HuH-7.5 (cell line): ENCODE results near the gene KCNE3.

ENCODE experiments used
- DNase-seq: peaks from one replicate; pipeline ENCODE4 v3.0.0; 2011; ENCODE audit warnings: low spot score

KCNE3 gene

DNA sequence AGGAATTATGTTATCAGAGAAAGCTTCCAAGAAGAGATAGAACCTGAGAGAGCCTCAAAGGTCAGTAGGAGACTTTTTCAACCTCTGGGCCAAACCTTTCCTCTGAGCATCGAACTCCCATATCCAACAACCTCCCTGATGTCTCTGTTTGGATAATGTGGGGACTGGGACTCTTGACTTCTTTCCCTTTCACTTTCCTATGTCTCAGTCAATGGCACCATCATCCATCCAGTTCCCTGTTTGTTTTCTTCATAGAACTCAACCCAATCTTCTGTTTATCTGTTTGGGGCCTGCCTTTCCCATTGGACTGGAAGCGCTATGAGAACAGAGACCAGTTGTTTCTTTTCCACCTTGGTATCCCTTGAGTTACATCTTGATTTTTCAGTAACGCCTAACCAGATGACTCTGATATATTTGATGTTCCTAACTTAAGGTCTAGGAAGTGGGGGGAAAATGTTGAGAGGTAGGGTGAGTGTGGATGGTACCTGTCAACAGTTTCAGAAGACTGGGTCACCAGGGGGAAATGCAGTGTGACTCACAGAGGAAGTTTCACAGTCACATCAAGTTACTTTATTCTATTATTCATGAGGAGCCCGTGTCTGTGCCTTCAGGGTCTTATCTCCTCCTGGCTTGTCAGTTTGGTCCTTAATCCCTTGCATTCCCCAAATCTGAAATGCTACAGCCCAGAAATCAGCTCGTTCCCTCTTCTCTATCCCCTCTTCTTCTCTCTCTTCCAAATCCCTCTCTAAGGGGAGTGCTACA lies 4.5 kb upstream of the KCNE3 start:
- no peak for DNase-seq

DNA sequence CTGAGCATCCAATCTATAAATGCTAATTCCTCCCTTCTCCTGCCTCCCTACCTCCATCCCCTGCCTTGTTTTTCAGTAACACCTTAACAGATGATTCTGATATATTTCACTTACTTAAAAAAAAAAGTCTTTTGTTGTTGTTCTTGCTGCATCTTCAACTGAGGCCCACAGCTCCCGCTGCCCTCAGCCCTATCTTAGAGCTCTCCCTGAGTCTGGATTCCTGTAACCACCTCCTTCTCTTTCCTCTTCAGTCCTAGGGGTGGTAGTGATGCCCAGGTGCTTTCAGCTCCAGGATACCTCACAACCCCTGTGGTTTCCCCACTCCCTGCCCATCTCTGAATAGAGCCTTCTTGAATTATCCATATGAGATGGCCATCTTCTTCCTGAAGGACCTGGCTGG lies 3.7 kb upstream of the KCNE3 start:
- DNase-seq, result no peak

DNA sequence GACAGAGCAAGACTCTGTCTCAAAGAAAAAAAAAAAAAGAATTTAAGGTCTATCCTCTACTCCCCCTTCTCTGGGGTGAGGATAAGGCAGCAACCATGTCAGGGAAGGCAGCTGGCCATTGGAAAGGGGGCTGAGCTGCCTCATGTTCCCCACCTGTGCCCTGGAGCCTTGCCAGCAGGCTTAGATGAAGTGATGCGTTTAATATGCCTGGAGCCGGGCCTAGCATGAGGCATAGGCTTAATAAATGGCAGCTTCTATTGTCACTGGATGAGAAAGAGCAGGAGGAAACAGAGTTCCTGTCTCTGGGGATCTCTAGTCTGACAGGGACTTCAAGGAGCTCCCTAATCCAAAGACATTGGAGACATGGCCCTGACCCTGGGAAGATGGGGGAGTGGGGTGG lies 3.2 kb upstream of the KCNE3 start:
- DNase-seq, result no peak

DNA sequence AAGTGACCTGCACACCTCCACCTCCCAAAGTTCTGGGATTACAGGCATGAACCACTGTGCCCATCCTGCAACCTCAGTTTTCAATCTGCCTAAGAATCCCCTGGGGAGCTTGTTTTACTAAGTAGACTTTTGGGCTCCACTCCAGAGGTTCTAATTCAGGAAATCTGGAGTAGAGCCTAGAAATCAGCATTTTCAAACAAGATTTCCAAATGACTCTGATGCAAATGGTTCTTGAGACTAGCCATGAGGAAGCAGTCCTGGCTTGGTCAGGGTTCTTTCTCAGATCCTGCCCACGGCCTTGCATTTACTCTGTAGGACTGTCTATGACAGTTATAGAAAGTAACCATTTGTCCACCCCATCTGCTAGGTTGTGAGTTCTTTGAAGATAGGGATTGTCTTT lies 1.6 kb upstream of the KCNE3 start:
- no peak for DNase-seq

DNA sequence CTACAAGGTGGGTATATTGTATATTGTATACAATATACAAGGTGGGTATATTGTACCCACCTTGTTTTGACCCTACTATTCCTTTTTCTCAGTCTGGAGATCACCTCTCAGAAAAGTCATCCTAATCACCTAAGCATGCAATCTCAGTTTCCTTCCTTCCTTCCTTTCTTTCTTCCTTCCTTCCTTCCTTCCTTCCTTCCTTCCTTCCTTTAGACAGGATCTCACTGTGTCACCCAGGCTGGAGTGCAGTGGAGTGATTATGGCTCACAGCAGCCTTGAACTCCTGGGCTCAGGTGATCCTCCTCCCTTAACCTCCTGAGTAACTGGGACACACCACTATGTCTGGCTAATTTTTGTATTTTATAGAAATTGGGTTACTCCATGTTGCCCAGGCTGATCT lies 1.2 kb upstream of the KCNE3 start:
- DNase-seq, result no peak

DNA sequence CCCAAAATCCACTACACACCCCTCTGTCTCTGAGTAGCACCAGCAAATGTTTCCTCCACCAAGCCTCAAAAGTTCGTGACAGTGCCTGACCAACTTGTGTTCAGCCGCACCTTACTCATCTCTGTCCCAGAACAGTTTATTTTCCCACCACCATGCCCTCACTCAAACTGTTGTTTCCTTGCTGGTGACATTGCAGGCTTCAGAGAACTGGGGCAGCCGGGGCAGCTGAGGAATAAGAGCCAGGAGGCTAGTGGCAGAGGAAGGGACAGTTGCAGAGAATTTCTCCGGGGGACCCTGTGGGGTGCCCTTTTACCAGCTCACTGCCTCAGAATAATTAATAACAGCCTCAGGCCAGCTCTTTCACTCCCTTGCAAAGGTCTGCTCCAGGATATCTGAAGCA lies 709 bp upstream of the KCNE3 start:
- DNase-seq, result no peak

DNA sequence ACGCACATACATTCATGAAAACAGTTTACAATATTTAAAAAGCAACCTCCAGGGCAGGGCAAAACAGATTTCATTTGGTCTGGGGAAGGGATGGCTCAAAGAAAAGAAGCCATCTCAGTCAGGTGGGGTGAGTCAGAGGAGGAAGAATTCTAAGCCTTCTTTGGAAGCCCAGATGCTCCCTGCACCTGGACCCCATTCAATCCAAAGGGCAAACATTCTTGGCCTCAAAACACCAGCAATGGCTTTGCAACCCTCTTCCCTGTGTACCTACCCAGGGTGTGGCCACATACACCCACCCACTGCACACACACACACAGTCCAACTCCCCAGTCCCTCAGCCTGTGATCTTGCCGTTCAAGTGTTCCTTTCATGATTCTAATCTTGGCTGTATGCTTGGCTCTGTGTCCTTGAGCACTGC lies 2.0 kb downstream of the KCNE3 start:
- peak; percentile 26 for DNase-seq

DNA sequence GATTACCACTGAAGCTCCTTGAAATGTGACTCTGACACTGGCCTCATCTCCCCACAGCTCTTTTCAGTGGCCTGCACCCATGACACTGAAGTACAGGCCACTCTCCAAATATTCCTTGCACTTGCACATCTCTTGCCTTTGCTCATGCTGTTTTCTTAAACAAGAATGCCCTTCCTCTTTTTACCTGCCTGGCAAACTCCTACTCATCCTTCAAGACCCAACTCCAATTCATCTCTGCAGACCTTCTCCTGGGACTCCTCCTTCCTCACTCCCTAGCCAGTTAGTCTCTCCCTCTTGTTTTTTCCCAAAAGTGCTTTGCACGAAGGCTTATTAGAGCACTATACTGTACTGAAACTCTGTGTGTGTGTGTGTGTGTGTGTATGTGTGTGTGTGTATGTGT lies 2.6 kb downstream of the KCNE3 start:
- DNase-seq, result no peak

DNA sequence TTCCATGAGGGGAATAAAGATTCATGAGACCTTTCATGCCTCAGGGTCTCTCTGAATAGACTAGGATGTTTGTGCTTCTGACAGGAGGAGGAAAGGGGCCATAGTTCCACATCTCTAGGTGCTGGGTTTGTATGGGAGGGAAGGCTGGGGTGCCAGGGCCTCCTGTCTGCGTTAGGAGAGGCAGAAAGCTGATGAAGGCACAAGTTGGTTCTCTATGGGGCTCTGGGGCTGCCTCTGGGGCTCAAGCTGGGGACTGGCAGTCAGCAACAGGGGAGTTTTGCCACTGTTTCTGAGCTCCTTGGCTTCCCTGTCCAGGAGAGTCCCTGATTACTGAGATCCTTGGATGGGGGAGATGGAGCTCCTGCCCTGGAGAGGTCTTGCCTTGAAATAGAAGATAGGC lies 4.1 kb downstream of the KCNE3 start:
- no peak for DNase-seq

DNA sequence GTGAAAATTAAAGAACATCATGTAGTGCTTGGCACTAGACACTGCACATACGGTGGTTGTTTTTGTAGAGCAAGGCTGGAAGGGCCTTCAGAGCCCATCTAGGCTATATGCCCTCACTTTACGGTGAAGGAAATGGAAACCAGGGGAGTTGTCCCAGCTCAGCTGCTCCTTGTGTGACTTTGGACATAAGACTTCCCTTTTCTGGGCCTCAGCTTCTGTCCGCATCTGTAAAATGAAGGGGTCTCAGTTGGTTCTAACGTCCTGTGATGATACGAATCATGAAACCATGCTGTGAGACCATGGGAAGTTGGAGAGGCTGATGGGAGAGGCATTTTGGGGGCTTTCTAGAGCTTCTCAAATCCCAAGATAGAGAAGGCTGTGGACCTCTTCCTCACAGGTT lies 4.7 kb downstream of the KCNE3 start:
- no peak for DNase-seq

DNA sequence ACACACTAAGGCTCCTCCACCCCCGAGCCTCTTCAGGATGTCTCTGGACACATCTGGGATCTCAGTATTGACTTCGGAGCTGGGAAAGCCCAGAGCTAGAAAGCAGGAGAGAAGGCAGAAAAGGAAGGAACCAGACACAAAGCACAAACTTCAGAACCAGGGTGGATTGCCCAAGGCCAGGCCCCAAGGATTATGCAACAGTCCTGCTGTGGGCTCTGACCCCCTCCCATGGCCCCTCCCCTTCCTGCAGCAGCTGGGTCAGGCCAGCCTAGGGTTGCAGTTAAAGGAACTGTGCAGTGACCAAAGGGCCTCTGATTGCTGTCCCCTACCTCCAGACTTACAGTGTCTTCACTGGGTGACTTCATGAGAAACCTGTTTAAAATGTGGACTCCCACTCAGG lies 5.3 kb downstream of the KCNE3 start:
- peak; percentile 68 for DNase-seq

DNA sequence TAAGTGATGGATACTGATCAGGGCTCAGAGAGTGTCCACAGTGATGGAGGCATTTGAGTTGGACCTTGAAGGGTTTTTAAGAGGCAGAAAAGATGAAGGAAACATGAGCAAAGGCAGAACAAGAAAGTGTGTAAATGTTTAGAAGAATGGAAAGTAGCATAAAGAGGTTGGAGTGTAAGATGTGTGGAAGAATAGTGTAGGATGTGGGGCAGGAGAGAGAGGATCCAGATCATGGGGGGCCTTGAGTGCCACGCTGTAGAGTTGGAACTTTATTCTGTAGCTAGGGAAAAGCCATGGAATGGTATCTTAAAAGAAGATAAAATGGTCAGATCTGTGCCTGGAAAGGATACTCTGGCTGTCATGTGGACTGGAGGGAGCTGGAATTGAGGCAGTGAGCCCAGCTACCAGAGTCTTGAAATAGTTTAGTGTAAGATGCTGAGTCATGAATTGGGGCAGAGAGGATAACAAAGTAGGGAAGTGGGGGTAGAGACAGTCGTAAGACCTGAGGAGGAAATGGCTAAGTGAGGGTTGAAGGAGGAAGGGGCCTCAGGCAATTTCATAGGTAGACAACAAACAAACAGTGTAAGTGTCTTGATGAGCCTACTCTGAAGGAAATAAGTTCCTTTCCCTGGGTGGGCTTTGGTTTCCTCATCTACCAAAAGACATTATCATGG lies 6.7 kb downstream of the KCNE3 start:
- DNase-seq, result no peak

DNA sequence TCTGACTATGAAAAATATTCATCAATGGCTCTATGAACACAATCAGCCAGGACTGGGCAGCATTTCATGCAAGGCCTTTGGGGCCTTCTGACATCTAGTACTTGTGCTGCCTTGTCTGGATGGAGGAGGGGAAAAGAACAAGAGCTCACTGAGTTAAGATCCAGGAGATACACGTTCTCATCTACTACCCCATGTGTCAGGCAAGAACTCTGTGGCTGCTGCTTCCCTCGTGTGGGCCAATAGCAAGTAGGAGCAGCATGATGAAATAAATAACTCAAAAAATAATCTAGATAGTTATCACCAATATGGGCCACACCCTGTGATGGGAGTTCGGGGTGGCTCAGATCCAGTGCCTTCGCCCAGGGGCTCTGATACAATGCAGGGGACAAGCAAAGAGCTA lies 7.3 kb downstream of the KCNE3 start:
- no peak for DNase-seq

DNA sequence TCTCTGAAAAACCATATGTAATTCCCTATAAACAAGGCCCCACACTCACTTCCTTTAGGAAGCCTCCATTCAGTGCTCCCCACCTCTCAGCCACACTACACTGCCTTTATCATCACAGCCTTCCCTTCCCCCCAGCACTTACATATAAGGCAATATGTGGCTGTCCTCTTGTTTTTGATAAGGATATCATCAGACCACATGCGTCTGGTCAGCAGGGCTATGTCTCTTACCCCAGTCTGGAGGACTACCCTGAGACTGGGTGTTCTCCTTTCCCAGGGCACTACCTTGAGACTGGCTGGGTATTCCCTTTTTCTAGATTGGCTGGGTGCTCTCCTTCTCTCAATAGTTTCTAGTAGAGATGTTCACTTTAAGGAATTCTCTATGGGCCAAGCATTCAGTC lies 7.8 kb downstream of the KCNE3 start:
- no peak for DNase-seq

DNA sequence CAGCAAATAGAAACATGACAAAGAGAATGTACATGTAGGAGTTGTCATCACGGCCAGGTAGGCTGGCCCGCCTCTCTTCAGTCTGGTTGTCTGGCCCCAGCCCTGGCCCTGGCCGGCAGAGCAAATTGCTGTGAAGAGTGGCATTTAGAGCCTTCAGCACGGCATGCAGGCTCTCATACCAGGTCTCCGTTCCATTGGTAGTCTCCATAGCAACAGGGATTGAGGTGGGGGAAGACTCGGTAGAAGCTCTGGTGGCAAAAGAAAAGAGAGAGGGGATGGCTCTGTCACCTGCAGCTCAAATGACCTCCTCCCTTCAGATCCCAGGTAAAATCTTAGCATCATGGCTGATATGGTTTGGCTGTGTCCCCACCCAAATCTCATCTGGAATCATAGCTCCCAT lies 10.0 kb downstream of the KCNE3 start:
- no peak for DNase-seq

DNA sequence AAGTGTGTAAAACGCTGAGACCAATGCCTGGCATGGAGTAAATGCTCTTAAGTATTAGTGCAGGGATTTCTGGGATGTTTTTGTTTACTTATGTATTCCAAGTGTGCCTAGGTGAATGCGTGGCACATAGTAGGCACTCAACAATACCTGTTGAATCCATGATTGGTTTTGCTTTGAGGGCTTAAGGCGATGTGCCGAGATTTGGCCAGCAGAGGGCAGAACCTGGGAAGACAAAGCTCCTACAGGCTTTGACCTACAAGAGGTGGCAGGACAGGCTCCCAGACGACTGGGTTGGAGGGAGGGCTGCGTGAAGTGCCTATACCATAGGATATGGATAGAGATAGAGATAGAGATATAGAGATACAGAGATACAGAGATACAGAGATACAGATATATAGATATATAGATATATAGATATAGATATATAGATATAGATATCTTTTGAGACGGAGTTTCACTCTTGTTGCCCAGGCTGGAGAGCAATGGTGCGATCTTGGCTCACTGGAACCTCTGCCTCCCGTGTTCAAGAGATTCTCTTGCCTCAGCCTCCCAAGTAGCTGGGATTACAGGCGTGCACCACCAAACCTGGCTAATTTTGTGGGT lies 13.9 kb downstream of the KCNE3 start:
- DNase-seq, result peak; percentile 43

DNA sequence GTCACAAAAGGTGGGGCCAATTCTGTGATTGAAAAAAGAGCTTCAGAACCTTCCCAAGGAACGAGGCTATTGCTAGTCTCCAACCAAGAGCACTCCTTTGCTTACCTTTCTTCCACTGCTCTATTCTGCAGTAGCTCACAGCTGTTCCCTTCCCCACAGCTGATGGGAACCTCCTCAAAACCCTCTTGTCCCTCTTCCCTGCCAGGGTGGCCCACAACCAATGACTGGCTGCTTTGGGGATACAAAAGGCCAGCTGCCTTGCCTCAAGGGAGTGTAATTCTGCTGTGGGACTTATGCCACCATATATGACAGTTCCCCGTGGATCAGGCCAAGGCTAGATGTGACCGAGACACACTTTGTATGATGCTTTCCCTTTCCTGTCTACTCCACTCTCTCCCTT lies 15.0 kb downstream of the KCNE3 start:
- DNase-seq, result no peak

DNA sequence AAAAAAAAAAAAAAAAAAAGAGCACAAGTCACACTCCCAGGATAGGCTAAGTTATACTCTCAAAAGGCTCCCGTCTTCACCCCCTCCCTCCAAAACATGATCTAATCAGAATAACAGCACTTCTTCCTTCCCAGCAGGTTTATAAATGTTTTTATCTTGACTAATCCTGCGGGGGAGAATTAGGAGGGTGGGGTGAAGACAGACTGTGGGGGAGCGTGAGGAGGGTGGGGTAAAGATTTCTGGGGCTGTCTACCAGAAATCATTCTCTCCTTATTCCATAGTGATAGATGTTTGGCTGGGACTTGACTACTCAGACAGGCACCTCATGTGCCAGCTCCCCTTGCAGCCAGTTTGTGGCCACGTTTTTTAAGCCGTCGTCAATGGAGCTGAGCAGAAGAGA lies 17.0 kb downstream of the KCNE3 start:
- DNase-seq, result no peak

DNA sequence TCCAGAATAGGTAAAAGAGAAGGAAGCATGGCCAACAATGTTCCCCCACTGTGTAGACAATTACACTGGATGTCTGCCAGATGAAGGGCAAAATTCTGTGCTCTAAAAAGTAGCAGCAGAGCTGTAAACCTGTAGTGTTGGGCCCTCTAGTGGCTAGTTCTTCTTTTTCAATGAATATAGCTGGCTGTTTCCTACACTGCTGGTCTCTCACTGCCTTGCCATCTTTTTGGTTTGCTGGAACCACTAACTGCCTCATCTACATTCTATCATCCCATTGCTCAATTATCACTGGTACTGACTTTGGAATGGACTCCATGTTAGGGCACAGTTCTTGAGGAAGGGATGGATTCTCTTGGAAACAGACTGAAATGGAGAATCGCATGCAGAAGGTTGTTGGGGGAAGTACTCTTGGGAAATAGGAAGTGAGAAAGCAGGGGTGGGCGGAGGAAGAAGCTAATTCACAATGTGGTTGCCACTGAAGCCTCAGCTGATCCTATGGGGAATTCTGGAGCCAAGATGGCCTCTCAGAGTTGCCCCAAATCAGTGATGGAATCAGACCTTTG lies 17.9 kb downstream of the KCNE3 start:
- peak; percentile 24 for DNase-seq

DNA sequence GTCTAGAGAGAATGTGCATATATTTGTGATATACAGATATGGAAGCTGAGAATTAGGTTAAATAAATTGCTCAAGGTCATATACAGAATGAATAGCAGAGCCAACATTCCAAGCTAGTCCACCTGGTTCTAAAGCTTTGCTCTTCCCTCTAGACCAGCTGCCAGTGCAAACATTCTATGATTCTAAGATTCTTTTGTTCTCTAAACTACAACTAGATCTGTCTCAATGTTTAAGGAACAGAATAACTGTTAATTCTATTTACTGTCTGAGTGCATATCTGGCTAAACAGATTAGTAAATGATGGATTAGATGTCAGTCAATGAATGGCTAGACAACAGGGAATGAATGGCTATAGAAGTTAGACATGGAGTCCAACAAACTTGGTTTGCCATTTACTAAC lies 19.6 kb downstream of the KCNE3 start:
- DNase-seq, result no peak

DNA sequence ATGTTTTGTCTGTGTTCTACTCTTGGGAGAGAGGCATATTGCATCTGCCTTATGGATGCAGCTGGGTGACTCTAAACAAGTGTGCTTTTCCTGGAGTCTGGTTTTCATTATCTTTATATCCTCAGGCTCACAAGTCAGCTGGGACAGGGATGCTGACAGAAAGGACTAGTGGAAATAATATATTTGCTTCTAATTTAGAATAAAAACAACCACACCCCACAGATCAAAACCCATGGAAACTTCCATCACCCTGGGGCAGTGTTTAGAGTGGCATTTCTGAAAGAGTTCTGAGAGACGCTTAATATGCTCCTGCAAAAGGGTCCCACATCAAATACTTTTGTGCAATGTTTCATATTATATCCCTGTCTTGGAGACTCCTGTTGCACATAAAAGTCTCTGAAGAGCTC lies 20.8 kb downstream of the KCNE3 start:
- DNase-seq, result no peak

DNA sequence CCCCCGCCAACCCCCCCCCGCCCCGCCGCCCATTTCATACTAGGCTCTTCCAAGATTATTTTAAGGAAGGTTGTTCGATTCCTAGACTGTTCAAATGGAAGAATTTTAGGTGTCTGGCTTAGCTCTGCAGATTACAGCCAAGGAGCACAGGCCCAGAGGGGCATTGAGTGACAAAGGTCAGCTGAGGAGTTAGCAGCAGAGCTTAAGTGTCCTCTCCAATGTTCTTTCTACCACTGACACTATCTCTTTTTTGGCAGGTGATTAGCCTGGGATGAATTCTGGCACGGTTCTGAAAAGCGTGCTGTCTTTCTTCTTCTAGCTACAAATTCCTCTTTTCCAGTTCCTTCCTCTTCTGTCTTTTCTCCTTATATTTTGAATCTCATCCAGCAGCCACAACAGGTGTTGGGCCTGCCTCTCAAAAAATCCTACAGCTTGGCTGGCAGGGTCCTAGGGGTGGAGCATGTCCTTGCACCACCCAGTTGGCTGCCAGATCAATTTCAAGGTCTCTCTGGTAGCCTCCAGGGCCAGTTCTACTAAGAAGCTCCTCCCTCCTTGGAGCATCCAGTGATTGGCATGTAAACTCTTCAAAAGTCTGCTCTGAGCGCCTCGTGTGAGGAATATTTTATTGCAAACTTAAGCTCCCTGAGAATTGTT lies 23.0 kb downstream of the KCNE3 start:
- no peak for DNase-seq
